Neural cell (in vitro differentiated cells): ENCODE results near the gene PLK3. TPM values are rescaled to one million over a fixed set of nuclear protein-coding genes. Genes with fewer than 3 reads are reported as not detected.

Experiments used
- H2AFZ ChIP-seq: fragments of 200-600, 300-800 bp; sonication (generic), shearing (Covaris generic); 2 replicates; pipeline ENCODE4 v1.6.0; 2014; ENCODE audit warnings: low read depth, mild to moderate bottlenecking, antibody characterized with exemption, low read length, moderate library complexity
- H3F3A ChIP-seq: fragments of 200-600 bp; shearing (Covaris generic); 2 replicates; pipeline ENCODE4 v1.6.1; 2016; ENCODE audit warnings: mild to moderate bottlenecking, moderate library complexity, mixed read lengths, antibody characterized with exemption, low read length; ENCODE audit not compliant: insufficient read depth, poor library complexity, severe bottlenecking
- H3K27ac ChIP-seq: fragments of 200-600, 300-800 bp; sonication (generic), shearing (Covaris generic); 2 replicates; pipeline ENCODE4 v1.5.1; 2014; ENCODE audit warnings: mild to moderate bottlenecking, low read length, moderate library complexity
- H3K27me3 ChIP-seq: fragments of 300-800, 200-600 bp; sonication (generic), shearing (Covaris generic); 2 replicates; pipeline ENCODE4 v1.6.0; 2014; ENCODE audit warnings: mild to moderate bottlenecking, low read depth, low read length, moderate library complexity; ENCODE audit not compliant: insufficient read depth
- H3K36me3 ChIP-seq: fragments of 300-800, 200-600 bp; sonication (generic), shearing (Covaris generic); 2 replicates; pipeline ENCODE4 v1.5.1; 2014; ENCODE audit warnings: mild to moderate bottlenecking, antibody characterized with exemption, low read length, moderate library complexity; ENCODE audit not compliant: insufficient read depth
- H3K4me2 ChIP-seq: fragments of 300-800, 200-600 bp; sonication (generic), shearing (Covaris generic); 2 replicates; pipeline ENCODE4 v1.6.0; 2014; ENCODE audit warnings: mild to moderate bottlenecking, low read length
- H3K4me3 ChIP-seq: fragments of 300-800, 200-600 bp; sonication (generic), shearing (Covaris generic); 2 replicates; pipeline ENCODE4 v1.5.1; 2014; ENCODE audit warnings: mild to moderate bottlenecking, low read length, moderate library complexity
- H3K79me2 ChIP-seq: fragments of 200-600 bp; shearing (Covaris generic); replicated peaks from 2 replicates; pipeline ENCODE4 v1.6.0; 2014; ENCODE audit warnings: mild to moderate bottlenecking, low read length, moderate library complexity; ENCODE audit not compliant: insufficient read depth
- H3K9ac ChIP-seq: fragments of 300-800, 200-600 bp; sonication (generic), shearing (Covaris generic); 2 replicates; pipeline ENCODE4 v1.6.1; 2016; ENCODE audit warnings: mild to moderate bottlenecking, low read length, mixed read lengths
- H3K9me2 ChIP-seq: fragments of 200-600 bp; shearing (Covaris generic); 2 replicates; pipeline ENCODE4 v1.6.1; 2016; ENCODE audit warnings: mild to moderate bottlenecking, low read length, mixed read lengths; ENCODE audit not compliant: insufficient read depth
- H3K9me3 ChIP-seq: fragments of 200-600, 300-800 bp; sonication (generic), shearing (Covaris generic); 2 replicates; pipeline ENCODE4 v1.6.1; 2016; ENCODE audit warnings: mild to moderate bottlenecking, mixed run types, low read length, moderate library complexity, mixed read lengths
- H4K20me1 ChIP-seq: fragments of 200-600 bp; shearing (Covaris generic); 2 replicates; pipeline ENCODE4 v1.6.1; 2016; ENCODE audit warnings: mild to moderate bottlenecking, mixed run types; ENCODE audit not compliant: insufficient read depth
- EP300 ChIP-seq: fragments of 450-650 bp; conservative IDR thresholded peaks from 2 replicates; pipeline ENCODE4 v1.6.1; 2014; ENCODE audit warnings: antibody characterized with exemption, mild to moderate bottlenecking, moderate library complexity; ENCODE audit not compliant: poor library complexity, severe bottlenecking
- EZH2 ChIP-seq: fragments of 200-600, 300-800 bp; shearing (Covaris generic), sonication (generic); IDR thresholded peaks from 2 replicates; pipeline ENCODE4 v1.6.1; 2014; ENCODE audit warnings: antibody characterized with exemption, low read length, borderline replicate concordance, mild to moderate bottlenecking; ENCODE audit not compliant: insufficient read depth, poor library complexity, severe bottlenecking
- MXI1 ChIP-seq: fragments of 450-650 bp; conservative IDR thresholded peaks from 2 replicates; pipeline ENCODE4 v1.6.1; 2014; ENCODE audit warnings: antibody characterized with exemption, mild to moderate bottlenecking; ENCODE audit not compliant: poor library complexity, severe bottlenecking
- POLR2AphosphoS5 ChIP-seq: IDR thresholded peaks from 2 replicates; pipeline ENCODE4 v1.6.1; 2012
- RAD21 ChIP-seq: fragments of 450-650 bp; conservative IDR thresholded peaks from 2 replicates; pipeline ENCODE4 v1.6.1; 2014; ENCODE audit warnings: antibody characterized with exemption, mild to moderate bottlenecking, moderate library complexity
- SMC3 ChIP-seq: fragments of 450-650 bp; conservative IDR thresholded peaks from 2 replicates; pipeline ENCODE4 v1.6.1; 2014; ENCODE audit warnings: antibody characterized with exemption, mild to moderate bottlenecking, moderate library complexity; ENCODE audit not compliant: poor library complexity
- TAF1 ChIP-seq: IDR thresholded peaks from 2 replicates; pipeline ENCODE4 v1.6.1; 2012; ENCODE audit warnings: low read depth
- polyA plus RNA-seq: library from polyadenylated mRNA; depleted of rRNA; stranded (reverse); fragments of >200 nt; gene quantifications from 2 replicates; pipeline ENCODE4 v1.2.3, GENCODE V29; 2014
- TF ChIP-seq, protein P1 (sequence below): IDR thresholded peaks from 2 replicates; pipeline ENCODE4 v1.6.1; 2012; ENCODE audit warnings: borderline replicate concordance
- TF ChIP-seq, protein P2 (sequence below): fragments of 450-650 bp; IDR thresholded peaks from 2 replicates; pipeline ENCODE4 v1.5.1; 2014; ENCODE audit warnings: antibody characterized with exemption, mild to moderate bottlenecking, moderate library complexity; ENCODE audit not compliant: poor library complexity, severe bottlenecking

The PLK3 gene
- polyA plus RNA-seq, 1 donor from 2014 or later = 8.3 TPM

DNA sequence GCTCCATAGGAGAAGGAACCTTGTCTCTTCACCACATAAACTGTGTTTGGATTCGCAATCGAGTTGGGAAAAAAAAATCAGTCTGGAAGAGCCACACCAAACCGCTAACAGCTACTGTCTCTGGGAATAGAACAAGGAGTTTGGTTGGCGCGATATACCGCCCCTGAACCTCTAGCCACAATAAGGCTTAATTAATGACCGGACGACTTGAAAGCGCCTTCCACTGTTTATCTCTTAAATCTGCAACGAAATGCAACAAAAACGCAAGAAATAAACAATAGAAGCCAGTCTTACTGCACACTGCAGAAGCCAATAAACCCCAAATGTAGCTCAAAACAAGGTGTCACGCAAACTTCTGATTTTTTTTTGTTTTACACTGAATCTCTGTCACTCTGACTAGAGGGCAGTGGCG is 19.0 kb downstream of the PLK3 start:
- TF ChIP-seq, protein P1, sequence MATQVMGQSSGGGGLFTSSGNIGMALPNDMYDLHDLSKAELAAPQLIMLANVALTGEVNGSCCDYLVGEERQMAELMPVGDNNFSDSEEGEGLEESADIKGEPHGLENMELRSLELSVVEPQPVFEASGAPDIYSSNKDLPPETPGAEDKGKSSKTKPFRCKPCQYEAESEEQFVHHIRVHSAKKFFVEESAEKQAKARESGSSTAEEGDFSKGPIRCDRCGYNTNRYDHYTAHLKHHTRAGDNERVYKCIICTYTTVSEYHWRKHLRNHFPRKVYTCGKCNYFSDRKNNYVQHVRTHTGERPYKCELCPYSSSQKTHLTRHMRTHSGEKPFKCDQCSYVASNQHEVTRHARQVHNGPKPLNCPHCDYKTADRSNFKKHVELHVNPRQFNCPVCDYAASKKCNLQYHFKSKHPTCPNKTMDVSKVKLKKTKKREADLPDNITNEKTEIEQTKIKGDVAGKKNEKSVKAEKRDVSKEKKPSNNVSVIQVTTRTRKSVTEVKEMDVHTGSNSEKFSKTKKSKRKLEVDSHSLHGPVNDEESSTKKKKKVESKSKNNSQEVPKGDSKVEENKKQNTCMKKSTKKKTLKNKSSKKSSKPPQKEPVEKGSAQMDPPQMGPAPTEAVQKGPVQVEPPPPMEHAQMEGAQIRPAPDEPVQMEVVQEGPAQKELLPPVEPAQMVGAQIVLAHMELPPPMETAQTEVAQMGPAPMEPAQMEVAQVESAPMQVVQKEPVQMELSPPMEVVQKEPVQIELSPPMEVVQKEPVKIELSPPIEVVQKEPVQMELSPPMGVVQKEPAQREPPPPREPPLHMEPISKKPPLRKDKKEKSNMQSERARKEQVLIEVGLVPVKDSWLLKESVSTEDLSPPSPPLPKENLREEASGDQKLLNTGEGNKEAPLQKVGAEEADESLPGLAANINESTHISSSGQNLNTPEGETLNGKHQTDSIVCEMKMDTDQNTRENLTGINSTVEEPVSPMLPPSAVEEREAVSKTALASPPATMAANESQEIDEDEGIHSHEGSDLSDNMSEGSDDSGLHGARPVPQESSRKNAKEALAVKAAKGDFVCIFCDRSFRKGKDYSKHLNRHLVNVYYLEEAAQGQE = no peak
- TF ChIP-seq, protein P2, sequence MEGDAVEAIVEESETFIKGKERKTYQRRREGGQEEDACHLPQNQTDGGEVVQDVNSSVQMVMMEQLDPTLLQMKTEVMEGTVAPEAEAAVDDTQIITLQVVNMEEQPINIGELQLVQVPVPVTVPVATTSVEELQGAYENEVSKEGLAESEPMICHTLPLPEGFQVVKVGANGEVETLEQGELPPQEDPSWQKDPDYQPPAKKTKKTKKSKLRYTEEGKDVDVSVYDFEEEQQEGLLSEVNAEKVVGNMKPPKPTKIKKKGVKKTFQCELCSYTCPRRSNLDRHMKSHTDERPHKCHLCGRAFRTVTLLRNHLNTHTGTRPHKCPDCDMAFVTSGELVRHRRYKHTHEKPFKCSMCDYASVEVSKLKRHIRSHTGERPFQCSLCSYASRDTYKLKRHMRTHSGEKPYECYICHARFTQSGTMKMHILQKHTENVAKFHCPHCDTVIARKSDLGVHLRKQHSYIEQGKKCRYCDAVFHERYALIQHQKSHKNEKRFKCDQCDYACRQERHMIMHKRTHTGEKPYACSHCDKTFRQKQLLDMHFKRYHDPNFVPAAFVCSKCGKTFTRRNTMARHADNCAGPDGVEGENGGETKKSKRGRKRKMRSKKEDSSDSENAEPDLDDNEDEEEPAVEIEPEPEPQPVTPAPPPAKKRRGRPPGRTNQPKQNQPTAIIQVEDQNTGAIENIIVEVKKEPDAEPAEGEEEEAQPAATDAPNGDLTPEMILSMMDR = no peak
- TF ChIP-seq POLR2AphosphoS5 (no peak), RAD21 (no peak), SMC3 (no peak), EZH2 (no peak), EP300 (no peak), MXI1 (no peak), TAF1 (no peak)
- peaks cover 2% of the 10 kb centered on the region for H3K9me3 ChIP-seq
- no peaks in the 10 kb centered on the region for H4K20me1 ChIP-seq
- H3K4me3 ChIP-seq = no peak overlapping the region
- H3K4me2 ChIP-seq = no peak overlapping the region
- H3K79me2 ChIP-seq = no peaks in the 10 kb centered on the region
- no peaks in the 10 kb centered on the region for H3K9me2 ChIP-seq
- no peak overlapping the region for H2AFZ ChIP-seq
- no peak overlapping the region for H3K27ac ChIP-seq
- H3K9ac ChIP-seq = no peak overlapping the region
- H3K36me3 ChIP-seq = no peaks in the 10 kb centered on the region
- H3K27me3 ChIP-seq = peaks cover 15% of the 10 kb centered on the region
- no peaks in the 10 kb centered on the region for H3F3A ChIP-seq

DNA sequence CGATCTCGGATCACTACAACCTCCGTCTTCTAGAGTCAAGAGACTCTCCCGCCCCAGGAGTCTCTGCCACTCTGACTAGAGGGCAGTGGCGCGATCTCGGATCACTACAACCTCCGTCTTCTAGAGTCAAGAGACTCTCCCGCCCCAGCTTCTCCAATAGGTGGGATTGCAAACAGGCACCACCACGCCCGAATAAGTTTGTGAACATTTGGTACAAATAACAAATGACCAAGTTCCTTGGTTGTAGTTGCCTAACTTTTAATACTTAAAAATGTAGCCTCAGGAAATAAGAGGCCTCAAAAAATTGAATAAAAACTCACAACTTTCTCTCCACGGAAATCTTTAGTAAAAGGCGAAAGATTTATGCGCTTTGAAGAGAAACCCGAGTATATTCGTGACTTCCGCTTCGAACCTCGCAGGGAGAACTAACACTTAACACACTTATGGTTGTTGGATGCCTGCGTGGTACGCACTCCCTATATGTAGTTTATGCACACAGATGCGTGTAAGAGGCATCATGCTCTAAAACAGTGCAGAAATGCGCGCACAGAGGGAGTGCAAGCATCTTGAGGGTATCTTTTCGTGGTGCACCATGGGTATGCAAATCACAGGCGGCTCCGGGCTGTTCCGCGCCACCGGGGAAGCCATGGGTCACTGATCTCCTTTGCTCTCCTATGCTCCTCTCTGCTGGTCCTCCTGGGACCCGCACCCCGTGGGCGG is 19.6 kb downstream of the PLK3 start:
- peaks cover 2% of the 10 kb centered on the region for H3K9me3 ChIP-seq
- H2AFZ ChIP-seq = no peak overlapping the region

More for the DNA sequence above, 19.6 kb downstream of the PLK3 start:
- Histone ChIP-seq H3K79me2 (no peaks in the 10 kb centered on the region), H3K27me3 (peaks cover 15% of the 10 kb centered on the region), H3K4me2 (no peak overlapping the region), H3K9ac (no peak overlapping the region), H3F3A (no peaks in the 10 kb centered on the region), H3K27ac (no peak overlapping the region), H3K4me3 (no peak overlapping the region), H4K20me1 (no peaks in the 10 kb centered on the region), H3K9me2 (no peaks in the 10 kb centered on the region), H3K36me3 (no peaks in the 10 kb centered on the region)
- no peak for TF ChIP-seq SMC3
- TF ChIP-seq, protein P1 = no peak
- TF ChIP-seq POLR2AphosphoS5 = no peak
- TF ChIP-seq TAF1 = no peak
- TF ChIP-seq, protein P2 = no peak
- TF ChIP-seq EP300 = no peak
- TF ChIP-seq MXI1 = no peak
- no peak for TF ChIP-seq RAD21
- TF ChIP-seq EZH2 = no peak
